ENCODE data around the gene TCERG1.

The TCERG1 gene

GRCh38 chr5:146446861-146447733, at the start of gene TCERG1:
Gene TCERG1, plus strand, starts transcription at chr5:146447333. Its CDS starts 17 bp downstream, at chr5:146447350.
- peaks cover 2% of the 10 kb centered on the region for H3K9me3 ChIP-seq (ENCODE audit: insufficient read depth, low read length, severe bottlenecking)
- no peaks in the 10 kb centered on the region; the same call in 1 of the 2 replicates for H3K36me3 ChIP-seq (ENCODE audit: insufficient read depth, low read length)
- peak within 1 kb of the TSS; percentile 81 for H3K4me2 ChIP-seq (ENCODE audit: insufficient read depth, low read length)
- TF ChIP-seq, protein P1, sequence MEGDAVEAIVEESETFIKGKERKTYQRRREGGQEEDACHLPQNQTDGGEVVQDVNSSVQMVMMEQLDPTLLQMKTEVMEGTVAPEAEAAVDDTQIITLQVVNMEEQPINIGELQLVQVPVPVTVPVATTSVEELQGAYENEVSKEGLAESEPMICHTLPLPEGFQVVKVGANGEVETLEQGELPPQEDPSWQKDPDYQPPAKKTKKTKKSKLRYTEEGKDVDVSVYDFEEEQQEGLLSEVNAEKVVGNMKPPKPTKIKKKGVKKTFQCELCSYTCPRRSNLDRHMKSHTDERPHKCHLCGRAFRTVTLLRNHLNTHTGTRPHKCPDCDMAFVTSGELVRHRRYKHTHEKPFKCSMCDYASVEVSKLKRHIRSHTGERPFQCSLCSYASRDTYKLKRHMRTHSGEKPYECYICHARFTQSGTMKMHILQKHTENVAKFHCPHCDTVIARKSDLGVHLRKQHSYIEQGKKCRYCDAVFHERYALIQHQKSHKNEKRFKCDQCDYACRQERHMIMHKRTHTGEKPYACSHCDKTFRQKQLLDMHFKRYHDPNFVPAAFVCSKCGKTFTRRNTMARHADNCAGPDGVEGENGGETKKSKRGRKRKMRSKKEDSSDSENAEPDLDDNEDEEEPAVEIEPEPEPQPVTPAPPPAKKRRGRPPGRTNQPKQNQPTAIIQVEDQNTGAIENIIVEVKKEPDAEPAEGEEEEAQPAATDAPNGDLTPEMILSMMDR (IDR thresholded peaks at IDR 0.05; ENCODE audit: borderline replicate concordance, extremely low read depth, low read length, poor library complexity, severe bottlenecking): peak; percentile 86
- no peak for TF ChIP-seq EZH2 (IDR thresholded peaks at IDR 0.05; ENCODE audit: borderline replicate concordance, low read depth, low read length, severe bottlenecking)
- H3K27ac ChIP-seq (ENCODE audit: low read length): peak within 1 kb of the TSS; percentile 99
- DNase-seq (peak; percentile 98), ATAC-seq (ENCODE audit: insufficient read depth, low read depth) (peak; percentile 91)
- no peaks in the 10 kb centered on the region for H3K27me3 ChIP-seq (ENCODE audit: insufficient read depth, low read length, poor library complexity)
- peak within 1 kb of the TSS; percentile 98 for H2AFZ ChIP-seq (ENCODE audit: low read depth, low read length)
- H3K79me2 ChIP-seq (ENCODE audit: insufficient read depth, low read length): peaks cover 54% of the 10 kb centered on the region
- H3K4me3 ChIP-seq (ENCODE audit: low read depth in 1 of 2, low read length in 2 of 2): peak within 1 kb of the TSS; percentile 99 to 100
- peak within 1 kb of the TSS; percentile 100 for H3K9ac ChIP-seq (ENCODE audit: low read depth, low read length)
- peaks cover 35% of the 10 kb centered on the region for H3K4me1 ChIP-seq (ENCODE audit: insufficient read depth, low read length)
- peaks cover 39% of the 10 kb centered on the region for H4K20me1 ChIP-seq (ENCODE audit: insufficient read depth, low read length)

GRCh38 chr5:146398826-146399225, 48.3 kb upstream of the TCERG1 start:
- H3K27me3 ChIP-seq (ENCODE audit: insufficient read depth, low read length, poor library complexity): no peaks in the 10 kb centered on the region
- no peaks in the 10 kb centered on the region for H3K79me2 ChIP-seq (ENCODE audit: insufficient read depth, low read length)
- H3K9ac ChIP-seq (ENCODE audit: low read depth, low read length): no peak overlapping the region
- TF ChIP-seq, protein P1 (IDR thresholded peaks at IDR 0.05; ENCODE audit: borderline replicate concordance, extremely low read depth, low read length, poor library complexity, severe bottlenecking): no peak
- DNase-seq: no peak
- no peak overlapping the region for H3K27ac ChIP-seq (ENCODE audit: low read length)
- H3K9me3 ChIP-seq (ENCODE audit: insufficient read depth, low read length, severe bottlenecking): no peaks in the 10 kb centered on the region
- H3K36me3 ChIP-seq (ENCODE audit: insufficient read depth, low read length): no peaks in the 10 kb centered on the region
- no peak overlapping the region for H3K4me2 ChIP-seq (ENCODE audit: insufficient read depth, low read length)
- no peak overlapping the region for H2AFZ ChIP-seq (ENCODE audit: low read depth, low read length)
- no peak overlapping the region for H3K4me3 ChIP-seq (ENCODE audit: low read depth in 1 of 2, low read length in 2 of 2)
- ATAC-seq (ENCODE audit: insufficient read depth, low read depth): no peak
- H3K4me1 ChIP-seq (ENCODE audit: insufficient read depth, low read length): no peaks in the 10 kb centered on the region
- H4K20me1 ChIP-seq (ENCODE audit: insufficient read depth, low read length): no peaks in the 10 kb centered on the region

DNA sequence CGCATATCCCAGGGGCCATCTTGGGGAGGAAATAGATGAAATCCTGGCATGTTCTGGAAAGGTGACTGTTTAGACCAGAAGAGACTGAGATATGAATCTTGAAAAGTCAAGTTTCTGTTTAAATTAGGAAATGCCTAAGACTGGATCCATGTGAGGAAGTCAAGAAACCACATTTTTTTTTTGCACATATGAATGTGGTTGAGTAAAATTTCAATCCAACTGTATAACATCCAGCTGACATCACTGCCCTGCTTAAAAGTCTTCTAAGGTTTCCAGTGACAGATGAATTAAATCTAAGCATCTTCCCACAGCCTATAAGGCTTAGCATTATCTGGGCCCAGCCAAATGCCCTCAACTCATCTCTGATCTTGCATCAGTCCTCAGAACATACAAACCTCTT, 47.7 kb upstream of the TCERG1 start:
- ATAC-seq (ENCODE audit: insufficient read depth, low read depth) (peak; percentile 47; the same call in 1 of the 3 replicates), DNase-seq (no peak)
- Histone ChIP-seq H3K9ac (ENCODE audit: low read depth, low read length) (no peak overlapping the region), H3K36me3 (ENCODE audit: insufficient read depth, low read length) (no peaks in the 10 kb centered on the region), H3K27me3 (ENCODE audit: insufficient read depth, low read length, poor library complexity) (no peaks in the 10 kb centered on the region), H3K4me1 (ENCODE audit: insufficient read depth, low read length) (no peaks in the 10 kb centered on the region), H3K27ac (ENCODE audit: low read length) (no peak overlapping the region), H4K20me1 (ENCODE audit: insufficient read depth, low read length) (no peaks in the 10 kb centered on the region), H2AFZ (ENCODE audit: low read depth, low read length) (no peak overlapping the region), H3K4me3 (ENCODE audit: low read depth in 1 of 2, low read length in 2 of 2) (no peak overlapping the region), H3K9me3 (ENCODE audit: insufficient read depth, low read length, severe bottlenecking) (no peaks in the 10 kb centered on the region), H3K4me2 (ENCODE audit: insufficient read depth, low read length) (no peak overlapping the region), H3K79me2 (ENCODE audit: insufficient read depth, low read length) (no peaks in the 10 kb centered on the region)
- TF ChIP-seq EZH2 (IDR thresholded peaks at IDR 0.05; ENCODE audit: borderline replicate concordance, low read depth, low read length, severe bottlenecking): no peak
- TF ChIP-seq, protein P1 (IDR thresholded peaks at IDR 0.05; ENCODE audit: borderline replicate concordance, extremely low read depth, low read length, poor library complexity, severe bottlenecking): no peak

All from DND-41 (cell line).